Neural cell (in vitro differentiated cells): ENCODE data around the gene RFTN1. TPM values are rescaled to one million over a fixed set of nuclear protein-coding genes. Genes with fewer than 3 reads are reported as not detected.

ENCODE experiments used
- H2AFZ ChIP-seq: fragments of 200-600, 300-800 bp; sonication (generic), shearing (Covaris generic); 2 replicates; pipeline ENCODE4 v1.6.0; 2014; ENCODE audit warnings: low read depth, mild to moderate bottlenecking, antibody characterized with exemption, low read length, moderate library complexity
- H3F3A ChIP-seq: fragments of 200-600 bp; shearing (Covaris generic); 2 replicates; pipeline ENCODE4 v1.6.1; 2016; ENCODE audit warnings: mild to moderate bottlenecking, moderate library complexity, mixed read lengths, antibody characterized with exemption, low read length; ENCODE audit not compliant: insufficient read depth, poor library complexity, severe bottlenecking
- H3K27ac ChIP-seq: fragments of 200-600, 300-800 bp; sonication (generic), shearing (Covaris generic); 2 replicates; pipeline ENCODE4 v1.5.1; 2014; ENCODE audit warnings: mild to moderate bottlenecking, low read length, moderate library complexity
- H3K27me3 ChIP-seq: fragments of 300-800, 200-600 bp; sonication (generic), shearing (Covaris generic); 2 replicates; pipeline ENCODE4 v1.6.0; 2014; ENCODE audit warnings: mild to moderate bottlenecking, low read depth, low read length, moderate library complexity; ENCODE audit not compliant: insufficient read depth
- H3K36me3 ChIP-seq: fragments of 300-800, 200-600 bp; sonication (generic), shearing (Covaris generic); 2 replicates; pipeline ENCODE4 v1.5.1; 2014; ENCODE audit warnings: mild to moderate bottlenecking, antibody characterized with exemption, low read length, moderate library complexity; ENCODE audit not compliant: insufficient read depth
- H3K4me2 ChIP-seq: fragments of 300-800, 200-600 bp; sonication (generic), shearing (Covaris generic); 2 replicates; pipeline ENCODE4 v1.6.0; 2014; ENCODE audit warnings: mild to moderate bottlenecking, low read length
- H3K4me3 ChIP-seq: fragments of 300-800, 200-600 bp; sonication (generic), shearing (Covaris generic); 2 replicates; pipeline ENCODE4 v1.5.1; 2014; ENCODE audit warnings: mild to moderate bottlenecking, low read length, moderate library complexity
- H3K79me2 ChIP-seq: fragments of 200-600 bp; shearing (Covaris generic); replicated peaks from 2 replicates; pipeline ENCODE4 v1.6.0; 2014; ENCODE audit warnings: mild to moderate bottlenecking, low read length, moderate library complexity; ENCODE audit not compliant: insufficient read depth
- H3K9ac ChIP-seq: fragments of 300-800, 200-600 bp; sonication (generic), shearing (Covaris generic); 2 replicates; pipeline ENCODE4 v1.6.1; 2016; ENCODE audit warnings: mild to moderate bottlenecking, low read length, mixed read lengths
- H3K9me2 ChIP-seq: fragments of 200-600 bp; shearing (Covaris generic); 2 replicates; pipeline ENCODE4 v1.6.1; 2016; ENCODE audit warnings: mild to moderate bottlenecking, low read length, mixed read lengths; ENCODE audit not compliant: insufficient read depth
- H3K9me3 ChIP-seq: fragments of 200-600, 300-800 bp; sonication (generic), shearing (Covaris generic); 2 replicates; pipeline ENCODE4 v1.6.1; 2016; ENCODE audit warnings: mild to moderate bottlenecking, mixed run types, low read length, moderate library complexity, mixed read lengths
- H4K20me1 ChIP-seq: fragments of 200-600 bp; shearing (Covaris generic); 2 replicates; pipeline ENCODE4 v1.6.1; 2016; ENCODE audit warnings: mild to moderate bottlenecking, mixed run types; ENCODE audit not compliant: insufficient read depth
- CTCF ChIP-seq: fragments of 450-650 bp; IDR thresholded peaks from 2 replicates; pipeline ENCODE4 v1.5.1; 2014; ENCODE audit warnings: antibody characterized with exemption, mild to moderate bottlenecking, moderate library complexity; ENCODE audit not compliant: poor library complexity, severe bottlenecking
- EP300 ChIP-seq: fragments of 450-650 bp; conservative IDR thresholded peaks from 2 replicates; pipeline ENCODE4 v1.6.1; 2014; ENCODE audit warnings: antibody characterized with exemption, mild to moderate bottlenecking, moderate library complexity; ENCODE audit not compliant: poor library complexity, severe bottlenecking
- EZH2 ChIP-seq: fragments of 200-600, 300-800 bp; shearing (Covaris generic), sonication (generic); IDR thresholded peaks from 2 replicates; pipeline ENCODE4 v1.6.1; 2014; ENCODE audit warnings: antibody characterized with exemption, low read length, borderline replicate concordance, mild to moderate bottlenecking; ENCODE audit not compliant: insufficient read depth, poor library complexity, severe bottlenecking
- MXI1 ChIP-seq: fragments of 450-650 bp; conservative IDR thresholded peaks from 2 replicates; pipeline ENCODE4 v1.6.1; 2014; ENCODE audit warnings: antibody characterized with exemption, mild to moderate bottlenecking; ENCODE audit not compliant: poor library complexity, severe bottlenecking
- POLR2AphosphoS5 ChIP-seq: IDR thresholded peaks from 2 replicates; pipeline ENCODE4 v1.6.1; 2012
- RAD21 ChIP-seq: fragments of 450-650 bp; conservative IDR thresholded peaks from 2 replicates; pipeline ENCODE4 v1.6.1; 2014; ENCODE audit warnings: antibody characterized with exemption, mild to moderate bottlenecking, moderate library complexity
- REST ChIP-seq: IDR thresholded peaks from 2 replicates; pipeline ENCODE4 v1.6.1; 2012; ENCODE audit warnings: borderline replicate concordance
- SMC3 ChIP-seq: fragments of 450-650 bp; conservative IDR thresholded peaks from 2 replicates; pipeline ENCODE4 v1.6.1; 2014; ENCODE audit warnings: antibody characterized with exemption, mild to moderate bottlenecking, moderate library complexity; ENCODE audit not compliant: poor library complexity
- TAF1 ChIP-seq: IDR thresholded peaks from 2 replicates; pipeline ENCODE4 v1.6.1; 2012; ENCODE audit warnings: low read depth
- polyA plus RNA-seq: library from polyadenylated mRNA; depleted of rRNA; stranded (reverse); fragments of >200 nt; gene quantifications from 2 replicates; pipeline ENCODE4 v1.2.3, GENCODE V29; 2014

RFTN1 gene
- polyA plus RNA-seq, 1 donor from 2014 or later = 36.8 TPM

- Histone ChIP-seq H3K9me2 (no peaks in the 10 kb centered on the region), H3F3A (no peaks in the 10 kb centered on the region), H3K9me3 (no peaks in the 10 kb centered on the region), H3K4me2 (no peak overlapping the region), H3K36me3 (no peaks in the 10 kb centered on the region), H3K9ac (no peak overlapping the region), H3K27ac (no peak overlapping the region), H3K27me3 (no peaks in the 10 kb centered on the region), H3K79me2 (no peaks in the 10 kb centered on the region), H2AFZ (no peak overlapping the region), H3K4me3 (no peak overlapping the region), H4K20me1 (no peaks in the 10 kb centered on the region)
- no peak for TF ChIP-seq RAD21
- no peak for TF ChIP-seq REST
- TF ChIP-seq EZH2 = no peak
- TF ChIP-seq SMC3 = no peak
- TF ChIP-seq CTCF = no peak
- no peak for TF ChIP-seq MXI1
- no peak for TF ChIP-seq EP300
- no peak for TF ChIP-seq TAF1
- TF ChIP-seq POLR2AphosphoS5 = no peak
Measured at GRCh38 chr3:16432714-16433113, 80.8 kb downstream of the RFTN1 start.

- H2AFZ ChIP-seq = no peak overlapping the region
- H3K9ac ChIP-seq = no peak overlapping the region
- no peaks in the 10 kb centered on the region for H3K27me3 ChIP-seq
- H3K4me2 ChIP-seq = no peak overlapping the region
- no peaks in the 10 kb centered on the region for H3K9me3 ChIP-seq
- no peaks in the 10 kb centered on the region for H3K9me2 ChIP-seq
- H4K20me1 ChIP-seq = no peaks in the 10 kb centered on the region
- H3K36me3 ChIP-seq = no peaks in the 10 kb centered on the region
- no peak overlapping the region for H3K27ac ChIP-seq
- no peaks in the 10 kb centered on the region for H3F3A ChIP-seq
- H3K4me3 ChIP-seq = no peak overlapping the region
- no peaks in the 10 kb centered on the region for H3K79me2 ChIP-seq
- TF ChIP-seq TAF1 (no peak), SMC3 (no peak), POLR2AphosphoS5 (no peak), RAD21 (no peak), CTCF (no peak), EZH2 (no peak), MXI1 (no peak), REST (no peak), EP300 (no peak)
Measured at GRCh38 chr3:16430717-16431630, 82.5 kb downstream of the RFTN1 start.
